HCT116 (cell line): ENCODE data around the gene KCNJ14. TPM values are rescaled to one million over a fixed set of nuclear protein-coding genes. Genes with fewer than 3 reads are reported as not detected.

Experiments
- ATAC-seq: fragments of 200-7000 bp; cut with Tn5 transposase; 2 replicates; pipeline ENCODE4 v1.9.1; 2020; ENCODE audit warnings: mild to moderate bottlenecking, moderate library complexity
- BruUV-seq: library from RNA; stranded (reverse); fragments of 400-500 nt; replicated peaks from 2 replicates; lab custom pipeline; 2021; lab: Mats Ljungman, UMichigan
- CTCF ChIA-PET: fragments of 300-600 bp; sonication (Branson Sonifier 250); formaldehyde crosslinking; loops from one replicate; lab custom pipeline; 2021; ENCODE audit warnings: antibody characterized with exemption; lab: Charles Lee
- POLR2A ChIA-PET: fragments of 300-600, 350-600 bp; sonication (Branson Sonifier 250); formaldehyde crosslinking; loops from one replicate; lab custom pipeline; 2021; ENCODE audit warnings: antibody characterized with exemption; lab: Charles Lee
- RAD21 ChIA-PET, 2 experiments: fragments of 300-600 bp; sonication (Branson Sonifier 250); formaldehyde crosslinking; loops; one replicate each; lab custom pipeline; 2023; ENCODE audit warnings: low total read pairs in 2 of 2; ENCODE audit not compliant: uncharacterized antibody in 2 of 2, unreplicated experiment in 2 of 2, low non-redundant PET in 1 of 2; lab: Charles Lee
- DNase-seq: peaks from one replicate; pipeline ENCODE4 v3.0.0-alpha.2; 2010; ENCODE audit warnings: low read depth, low spot score
- H2AFZ ChIP-seq: fragments of 200-600 bp; shearing (Covaris generic), sonication (generic); 2 replicates; pipeline ENCODE4 v1.6.1; 2017; ENCODE audit warnings: low read depth, mixed run types, mixed read lengths, antibody characterized with exemption, low read length; ENCODE audit not compliant: poor library complexity, severe bottlenecking
- H3K27ac ChIP-seq: 2 replicates; pipeline ENCODE4 v1.5.1; 2012; ENCODE audit warnings: low read depth, low read length
- H3K27me3 ChIP-seq: fragments of 200-600 bp; sonication (generic); 2 replicates; pipeline ENCODE4 v1.6.1; 2016; ENCODE audit warnings: mixed run types, low read length, mixed read lengths; ENCODE audit not compliant: insufficient read depth
- H3K36me3 ChIP-seq, 2 experiments: fragments of 200-500 bp in 1 of 2; fragments of 200-600 bp in 1 of 2; sonication (Bioruptor generic) in 1 of 2; sonication (generic) in 1 of 2; 2 replicates each; pipeline versions ENCODE4 v1.5.1 to v1.6.1; 2014 to 2016; ENCODE audit warnings: low read length in 2 of 2, inconsistent platforms in 1 of 2, mixed read lengths in 1 of 2, mixed run types in 1 of 2; ENCODE audit not compliant: insufficient read depth in 2 of 2, control insufficient read depth in 1 of 2
- H3K4me1 ChIP-seq, 2 experiments: fragments of 200-600 bp in 1 of 2; sonication (generic) in 1 of 2; 2 replicates each; pipeline versions ENCODE4 v1.5.1 to v1.6.1; 2012 to 2017; ENCODE audit warnings: low read length in 2 of 2, inconsistent platforms in 1 of 2, mild to moderate bottlenecking in 1 of 2, mixed read lengths in 1 of 2, mixed run types in 1 of 2, moderate library complexity in 1 of 2; ENCODE audit not compliant: insufficient read depth in 2 of 2, control insufficient read depth in 1 of 2
- H3K4me2 ChIP-seq: fragments of 200-600 bp; sonication (generic); 2 replicates; pipeline ENCODE4 v1.6.1; 2017; ENCODE audit warnings: mixed run types, low read length, mixed read lengths
- H3K4me3 ChIP-seq, 2 experiments: fragments of 200-600 bp in 1 of 2; sonication (generic) in 1 of 2; replicated peaks in 1 of 2; 2 replicates each; pipeline ENCODE4 v1.5.1; 2011 to 2016; ENCODE audit warnings: low read length in 2 of 2, control low read depth in 1 of 2, low read depth in 1 of 2, mild to moderate bottlenecking in 1 of 2, mixed read lengths in 1 of 2, mixed run types in 1 of 2
- H3K79me2 ChIP-seq: fragments of 200-600 bp; sonication (generic); 2 replicates; pipeline ENCODE4 v1.6.1; 2017; ENCODE audit warnings: mild to moderate bottlenecking, mixed run types, low read length, moderate library complexity, mixed read lengths; ENCODE audit not compliant: insufficient read depth
- H3K9ac ChIP-seq: fragments of 200-600 bp; sonication (generic); 2 replicates; pipeline ENCODE4 v1.6.1; 2016; ENCODE audit warnings: low read length, mixed read lengths
- H3K9me2 ChIP-seq: fragments of 200-600 bp; sonication (generic), shearing (Covaris generic); 2 replicates; pipeline ENCODE4 v1.6.1; 2017; ENCODE audit warnings: mixed run types, mild to moderate bottlenecking, moderate library complexity; ENCODE audit not compliant: insufficient read depth
- H3K9me3 ChIP-seq, 2 experiments: fragments of 200-500 bp in 1 of 2; fragments of 200-600 bp in 1 of 2; sonication (Bioruptor generic) in 1 of 2; sonication (generic) in 1 of 2; 2 replicates each; pipeline ENCODE4 v1.6.1; 2014 to 2017; ENCODE audit warnings: low read length in 2 of 2, mixed read lengths in 2 of 2, inconsistent platforms in 1 of 2, low read depth in 1 of 2, mild to moderate bottlenecking in 1 of 2, mixed run types in 1 of 2, moderate library complexity in 1 of 2; ENCODE audit not compliant: control insufficient read depth in 1 of 2, insufficient read depth in 1 of 2
- H4K20me1 ChIP-seq: fragments of 200-600 bp; sonication (generic), shearing (Covaris generic); 2 replicates; pipeline ENCODE4 v1.6.1; 2017; ENCODE audit warnings: mixed run types, mild to moderate bottlenecking, moderate library complexity; ENCODE audit not compliant: insufficient read depth
- CBX3 ChIP-seq: IDR thresholded peaks from 2 replicates; pipeline ENCODE4 v1.6.1; 2012; ENCODE audit warnings: low read depth
- CEBPB ChIP-seq: IDR thresholded peaks from 2 replicates; pipeline ENCODE4 v1.6.1; 2012; ENCODE audit warnings: low read depth
- EGR1 ChIP-seq: IDR thresholded peaks from 2 replicates; pipeline ENCODE4 v1.6.1; 2012; ENCODE audit warnings: low read depth
- ELF1 ChIP-seq: IDR thresholded peaks from 2 replicates; pipeline ENCODE4 v1.6.1; 2012; ENCODE audit warnings: low read depth, borderline replicate concordance
- EZH2phosphoT487 ChIP-seq: fragments of 200-600 bp; IDR thresholded peaks from 2 replicates; pipeline ENCODE4 v1.6.1; 2018; ENCODE audit warnings: antibody characterized with exemption, borderline replicate concordance
- POLR2A ChIP-seq: IDR thresholded peaks from 2 replicates; pipeline ENCODE4 v1.7.0; 2011; ENCODE audit warnings: borderline replicate concordance; ENCODE audit not compliant: insufficient read depth, insufficient read length; ENCODE audit errors: extremely low read depth
- POLR2AphosphoS5 ChIP-seq: IDR thresholded peaks from 2 replicates; pipeline ENCODE4 v1.6.1; 2011; ENCODE audit warnings: mild to moderate bottlenecking, low read depth, low read length, moderate library complexity
- RAD21 ChIP-seq: IDR thresholded peaks from 2 replicates; pipeline ENCODE4 v1.6.1; 2012; ENCODE audit warnings: low read depth, mild to moderate bottlenecking
- SIN3A ChIP-seq: IDR thresholded peaks from 2 replicates; pipeline ENCODE4 v1.6.1; 2012; ENCODE audit warnings: low read depth
- TCF7L2 ChIP-seq: IDR thresholded peaks from 2 replicates; pipeline ENCODE4 v1.7.0; 2011; ENCODE audit warnings: borderline replicate concordance, inconsistent platforms; ENCODE audit not compliant: insufficient read depth, insufficient read length; ENCODE audit errors: extremely low read depth
- intact Hi-C: fragments of 100-400 bp; cut with micrococcal nuclease; formaldehyde crosslinking; loops from 2 replicates; pipeline ENCODE4 v1.10.0; 2022
- total RNA-seq: library from RNA; stranded (reverse); gene quantifications from one replicate; pipeline ENCODE4 v1.2.1, GENCODE V29; 2021; ENCODE audit not compliant: unreplicated experiment
- TF ChIP-seq, protein P1 (sequence below), 3 experiments: fragments of 200-600 bp in 1 of 3; sonication (generic) in 1 of 3; IDR thresholded peaks in 2 of 3; conservative IDR thresholded peaks in 1 of 3; 2 replicates each; pipeline ENCODE4 v1.5.1; 2012 to 2017; ENCODE audit warnings: low read depth in 2 of 3, low read length in 2 of 3, antibody characterized with exemption in 1 of 3, borderline replicate concordance in 1 of 3, control low read depth in 1 of 3, mild to moderate bottlenecking in 1 of 3, mixed read lengths in 1 of 3, mixed run types in 1 of 3, moderate library complexity in 1 of 3; ENCODE audit not compliant: insufficient read depth in 1 of 3
- TF ChIP-seq, protein P2 (sequence below): IDR thresholded peaks from 2 replicates; pipeline ENCODE4 v1.6.1; 2012; ENCODE audit warnings: low read depth

Gene KCNJ14
- total RNA-seq, 1 experiment from 2014 or later = 2.5 TPM

DNA sequence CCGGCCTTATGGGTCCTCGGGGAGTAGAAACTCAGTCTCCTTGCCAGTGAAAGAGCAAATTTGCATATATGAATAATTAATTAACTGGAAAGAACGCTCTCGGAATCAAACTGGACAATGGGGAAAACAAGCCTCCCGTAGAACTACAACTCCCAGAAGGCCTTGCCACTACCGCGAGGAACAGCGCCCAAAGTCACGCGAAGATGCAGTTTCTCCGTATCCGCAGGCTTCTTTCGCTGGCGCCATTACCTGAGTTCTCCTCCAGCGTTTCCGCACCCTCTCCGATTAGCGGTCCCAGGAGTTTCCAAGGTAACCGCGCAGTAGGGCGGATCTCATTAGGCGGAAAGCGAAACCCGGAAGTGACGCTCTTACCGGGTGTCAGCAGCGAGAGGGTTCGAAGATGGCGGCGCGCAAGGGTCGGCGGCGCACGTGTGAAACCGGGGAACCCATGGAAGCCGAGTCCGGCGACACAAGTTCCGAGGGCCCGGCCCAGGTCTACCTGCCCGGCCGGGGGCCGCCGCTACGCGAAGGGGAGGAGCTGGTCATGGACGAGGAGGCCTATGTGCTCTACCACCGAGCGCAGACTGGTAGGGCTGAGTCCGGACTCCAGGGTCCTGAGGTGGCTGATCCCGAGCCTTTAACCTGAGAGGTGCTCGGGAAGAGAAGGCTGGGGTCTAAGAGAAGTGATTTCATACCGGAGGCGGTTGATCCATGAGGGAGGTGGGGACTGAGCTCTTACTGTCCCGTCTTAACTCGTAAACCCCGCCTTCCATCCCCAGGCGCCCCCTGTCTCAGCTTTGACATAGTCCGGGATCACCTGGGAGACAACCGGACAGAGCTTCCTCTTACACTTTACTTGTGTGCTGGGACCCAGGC, 9.5 kb upstream of the KCNJ14 start, which contains the start of gene GRWD1 (continued):
- TF ChIP-seq EGR1 = peak; percentile 45; the same call in 1 of the 2 replicates
- TF ChIP-seq POLR2AphosphoS5 = peak; percentile 66; the same call in 1 of the 2 replicates
- TF ChIP-seq SIN3A = peak; percentile 97
- TF ChIP-seq CBX3 = 0 out of 2 replicates have a peak, but pooled peaks have one; percentile 17
- TF ChIP-seq EZH2phosphoT487 = no peak
- no peak for TF ChIP-seq RAD21
- TF ChIP-seq CEBPB = no peak

DNA sequence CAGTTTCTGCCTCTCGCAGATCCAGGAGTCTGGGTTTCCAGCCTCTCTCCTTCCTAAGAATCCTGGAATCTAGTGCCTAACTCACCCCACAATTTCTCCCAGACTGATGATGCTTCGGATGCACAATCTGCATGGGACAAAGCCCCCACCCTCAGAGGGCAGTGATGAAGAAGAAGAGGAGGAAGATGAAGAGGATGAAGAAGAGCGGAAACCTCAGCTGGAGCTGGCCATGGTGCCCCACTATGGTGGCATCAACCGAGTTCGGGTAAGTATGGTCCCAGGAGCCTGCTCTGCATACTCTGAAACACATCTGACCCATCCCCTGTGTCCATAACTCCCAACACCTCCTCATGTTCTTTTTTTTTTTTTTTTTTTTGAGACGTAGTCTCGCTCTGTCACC, 8.8 kb upstream of the KCNJ14 start:
- no TSS peak for BruUV-seq
- ChIA-PET POLR2A (interaction anchor here (1.7 kb wide), 1 partner anchor 11 kb away, joined by 5 read pairs; no protein-coding TSS in a partner anchor), RAD21 (no interaction called here), CTCF (no interaction called here)
- Histone ChIP-seq H2AFZ (no peak overlapping the region), H3K9me3 (no peaks in the 10 kb centered on the region), H3K4me3 (peak overlapping the region; percentile 73 to 99), H3K4me2 (peak overlapping the region; percentile 83), H3K9me2 (no peaks in the 10 kb centered on the region), H3K27ac (peak overlapping the region; percentile 85), H3K36me3 (peaks cover 18 to 44% of the 10 kb centered on the region in 2 experiments), H4K20me1 (no peaks in the 10 kb centered on the region; the same call in 1 of the 2 replicates), H3K4me1 (peaks cover 8 to 20% of the 10 kb centered on the region in 2 experiments), H3K27me3 (no peaks in the 10 kb centered on the region), H3K79me2 (peaks cover 56% of the 10 kb centered on the region), H3K9ac (peak overlapping the region; percentile 98)
- ATAC-seq (no peak), DNase-seq (no peak)
- intact Hi-C loops = no loop called here
- TF ChIP-seq, protein P1, sequence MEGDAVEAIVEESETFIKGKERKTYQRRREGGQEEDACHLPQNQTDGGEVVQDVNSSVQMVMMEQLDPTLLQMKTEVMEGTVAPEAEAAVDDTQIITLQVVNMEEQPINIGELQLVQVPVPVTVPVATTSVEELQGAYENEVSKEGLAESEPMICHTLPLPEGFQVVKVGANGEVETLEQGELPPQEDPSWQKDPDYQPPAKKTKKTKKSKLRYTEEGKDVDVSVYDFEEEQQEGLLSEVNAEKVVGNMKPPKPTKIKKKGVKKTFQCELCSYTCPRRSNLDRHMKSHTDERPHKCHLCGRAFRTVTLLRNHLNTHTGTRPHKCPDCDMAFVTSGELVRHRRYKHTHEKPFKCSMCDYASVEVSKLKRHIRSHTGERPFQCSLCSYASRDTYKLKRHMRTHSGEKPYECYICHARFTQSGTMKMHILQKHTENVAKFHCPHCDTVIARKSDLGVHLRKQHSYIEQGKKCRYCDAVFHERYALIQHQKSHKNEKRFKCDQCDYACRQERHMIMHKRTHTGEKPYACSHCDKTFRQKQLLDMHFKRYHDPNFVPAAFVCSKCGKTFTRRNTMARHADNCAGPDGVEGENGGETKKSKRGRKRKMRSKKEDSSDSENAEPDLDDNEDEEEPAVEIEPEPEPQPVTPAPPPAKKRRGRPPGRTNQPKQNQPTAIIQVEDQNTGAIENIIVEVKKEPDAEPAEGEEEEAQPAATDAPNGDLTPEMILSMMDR (IDR thresholded peaks at IDR 0.05 in 2 of 3, conservative IDR thresholded peaks at IDR 0.05 in 1 of 3; ENCODE audit: borderline replicate concordance in 1 of 3, insufficient read depth in 1 of 3, low read depth in 2 of 3, low read length in 2 of 3) = no peak
- TF ChIP-seq, protein P2, sequence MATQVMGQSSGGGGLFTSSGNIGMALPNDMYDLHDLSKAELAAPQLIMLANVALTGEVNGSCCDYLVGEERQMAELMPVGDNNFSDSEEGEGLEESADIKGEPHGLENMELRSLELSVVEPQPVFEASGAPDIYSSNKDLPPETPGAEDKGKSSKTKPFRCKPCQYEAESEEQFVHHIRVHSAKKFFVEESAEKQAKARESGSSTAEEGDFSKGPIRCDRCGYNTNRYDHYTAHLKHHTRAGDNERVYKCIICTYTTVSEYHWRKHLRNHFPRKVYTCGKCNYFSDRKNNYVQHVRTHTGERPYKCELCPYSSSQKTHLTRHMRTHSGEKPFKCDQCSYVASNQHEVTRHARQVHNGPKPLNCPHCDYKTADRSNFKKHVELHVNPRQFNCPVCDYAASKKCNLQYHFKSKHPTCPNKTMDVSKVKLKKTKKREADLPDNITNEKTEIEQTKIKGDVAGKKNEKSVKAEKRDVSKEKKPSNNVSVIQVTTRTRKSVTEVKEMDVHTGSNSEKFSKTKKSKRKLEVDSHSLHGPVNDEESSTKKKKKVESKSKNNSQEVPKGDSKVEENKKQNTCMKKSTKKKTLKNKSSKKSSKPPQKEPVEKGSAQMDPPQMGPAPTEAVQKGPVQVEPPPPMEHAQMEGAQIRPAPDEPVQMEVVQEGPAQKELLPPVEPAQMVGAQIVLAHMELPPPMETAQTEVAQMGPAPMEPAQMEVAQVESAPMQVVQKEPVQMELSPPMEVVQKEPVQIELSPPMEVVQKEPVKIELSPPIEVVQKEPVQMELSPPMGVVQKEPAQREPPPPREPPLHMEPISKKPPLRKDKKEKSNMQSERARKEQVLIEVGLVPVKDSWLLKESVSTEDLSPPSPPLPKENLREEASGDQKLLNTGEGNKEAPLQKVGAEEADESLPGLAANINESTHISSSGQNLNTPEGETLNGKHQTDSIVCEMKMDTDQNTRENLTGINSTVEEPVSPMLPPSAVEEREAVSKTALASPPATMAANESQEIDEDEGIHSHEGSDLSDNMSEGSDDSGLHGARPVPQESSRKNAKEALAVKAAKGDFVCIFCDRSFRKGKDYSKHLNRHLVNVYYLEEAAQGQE = no peak
- TF ChIP-seq ELF1 = no peak
- TF ChIP-seq SIN3A = no peak
- no peak for TF ChIP-seq POLR2A
- TF ChIP-seq TCF7L2 = no peak
